Neuronal stem cell (in vitro differentiated cells): ENCODE measurements around the gene GAN.

Experiments used
- DNase-seq: peaks from one replicate; pipeline ENCODE4 v3.0.0-alpha.2; 2013; ENCODE audit warnings: low spot score
- H2AFZ ChIP-seq: one replicate; pipeline ENCODE4 v1.6.1; 2013; ENCODE audit warnings: mild to moderate bottlenecking, low read length, inconsistent platforms
- H2AK5ac ChIP-seq: 2 replicates; pipeline ENCODE4 v1.6.1; 2013; ENCODE audit warnings: low read depth, mild to moderate bottlenecking, inconsistent platforms, low read length, moderate library complexity, mixed read lengths
- H2BK120ac ChIP-seq: 2 replicates; pipeline ENCODE4 v1.6.1; 2013; ENCODE audit warnings: low read depth, mild to moderate bottlenecking, inconsistent platforms, low read length, moderate library complexity, mixed read lengths
- H2BK12ac ChIP-seq: one replicate; pipeline ENCODE4 v1.6.1; 2013; ENCODE audit warnings: low read length, inconsistent platforms
- H2BK15ac ChIP-seq: 2 replicates; pipeline ENCODE4 v1.6.1; 2013; ENCODE audit warnings: mild to moderate bottlenecking, low read length, inconsistent platforms, mixed read lengths
- H2BK5ac ChIP-seq: one replicate; pipeline ENCODE4 v1.6.1; 2013; ENCODE audit warnings: inconsistent platforms, mild to moderate bottlenecking, low read length, moderate library complexity
- H3K14ac ChIP-seq: one replicate; pipeline ENCODE4 v1.6.1; 2013; ENCODE audit warnings: low read length, inconsistent platforms
- H3K18ac ChIP-seq: 2 replicates; pipeline ENCODE4 v1.6.1; 2013; ENCODE audit warnings: low read length, inconsistent platforms
- H3K23ac ChIP-seq: 2 replicates; pipeline ENCODE4 v1.6.1; 2013; ENCODE audit warnings: low read depth, mild to moderate bottlenecking, mixed read lengths, low read length, inconsistent platforms; ENCODE audit not compliant: poor library complexity
- H3K27ac ChIP-seq: replicated peaks from 3 replicates; pipeline ENCODE4 v1.5.1; 2013; ENCODE audit warnings: low read length, inconsistent platforms
- H3K27me3 ChIP-seq, 3 experiments: 2 replicates each; pipeline ENCODE4 v1.6.1; 2013; ENCODE audit warnings: low read length in 3 of 3, mild to moderate bottlenecking in 2 of 3, inconsistent platforms in 1 of 3, low read depth in 1 of 3, mixed read lengths in 1 of 3, moderate library complexity in 1 of 3; ENCODE audit not compliant: control insufficient read depth in 3 of 3, insufficient read depth in 3 of 3
- H3K36me3 ChIP-seq, 2 donors: replicated peaks in 1 of 2; 2 replicates each; pipeline ENCODE4 v1.6.1; 2013; ENCODE audit warnings: low read length in 2 of 2; ENCODE audit not compliant: control insufficient read depth in 2 of 2, insufficient read depth in 2 of 2
- H3K4ac ChIP-seq: 2 replicates; pipeline ENCODE4 v1.6.1; 2013; ENCODE audit warnings: inconsistent platforms, mild to moderate bottlenecking, low read length, moderate library complexity
- H3K4me1 ChIP-seq, 2 donors: 1 replicate in 1 of 2; 2 replicates in 1 of 2; pipeline ENCODE4 v1.6.1; 2013; ENCODE audit warnings: low read length in 2 of 2, low read depth in 1 of 2; ENCODE audit not compliant: control insufficient read depth in 2 of 2, insufficient read depth in 1 of 2
- H3K4me2 ChIP-seq: one replicate; pipeline ENCODE4 v1.6.1; 2013; ENCODE audit warnings: mild to moderate bottlenecking, low read length, inconsistent platforms; ENCODE audit not compliant: insufficient read depth, poor library complexity, severe bottlenecking
- H3K4me3 ChIP-seq, 2 donors: 2 replicates each; pipeline ENCODE4 v1.5.1; 2013; ENCODE audit warnings: low read length in 2 of 2, mild to moderate bottlenecking in 2 of 2, inconsistent platforms in 1 of 2, moderate library complexity in 1 of 2
- H3K79me1 ChIP-seq: one replicate; pipeline ENCODE4 v1.6.1; 2013; ENCODE audit warnings: low read depth, mild to moderate bottlenecking, inconsistent platforms, low read length, moderate library complexity
- H3K9ac ChIP-seq: one replicate; pipeline ENCODE4 v1.6.1; 2013; ENCODE audit warnings: mild to moderate bottlenecking, low read depth, low read length, inconsistent platforms; ENCODE audit not compliant: poor library complexity
- H3K9me3 ChIP-seq, 2 donors: replicated peaks in 1 of 2; 2 replicates each; pipeline versions ENCODE3 to v1.6.1; 2013; ENCODE audit warnings: low read length in 2 of 2, mild to moderate bottlenecking in 2 of 2, inconsistent platforms in 1 of 2, low read depth in 1 of 2, mixed read lengths in 1 of 2, moderate library complexity in 1 of 2; ENCODE audit not compliant: control insufficient read depth in 2 of 2, insufficient read depth in 1 of 2
- H4K8ac ChIP-seq: one replicate; pipeline ENCODE4 v1.6.1; 2013; ENCODE audit warnings: low read depth, mild to moderate bottlenecking, inconsistent platforms, low read length, moderate library complexity
- H4K91ac ChIP-seq: one replicate; pipeline ENCODE4 v1.6.1; 2013; ENCODE audit warnings: low read length, low read depth, mild to moderate bottlenecking, inconsistent platforms; ENCODE audit not compliant: poor library complexity
- WGBS, 2 donors: extraction: QIAGEN DNeasy Blood & Tissue Kit; methylation state at CpG; one replicate each; pipeline ENCODE4 v1.1.7; 2013; ENCODE audit warnings: missing lambda C conversion rate in 2 of 2, mixed read lengths in 1 of 2; ENCODE audit not compliant: insufficient read length in 2 of 2, insufficient replicate concordance in 1 of 2; ENCODE audit errors: extremely low coverage in 2 of 2; 5-methylcytosine and 5-hydroxymethylcytosine counted together

GAN gene

DNA sequence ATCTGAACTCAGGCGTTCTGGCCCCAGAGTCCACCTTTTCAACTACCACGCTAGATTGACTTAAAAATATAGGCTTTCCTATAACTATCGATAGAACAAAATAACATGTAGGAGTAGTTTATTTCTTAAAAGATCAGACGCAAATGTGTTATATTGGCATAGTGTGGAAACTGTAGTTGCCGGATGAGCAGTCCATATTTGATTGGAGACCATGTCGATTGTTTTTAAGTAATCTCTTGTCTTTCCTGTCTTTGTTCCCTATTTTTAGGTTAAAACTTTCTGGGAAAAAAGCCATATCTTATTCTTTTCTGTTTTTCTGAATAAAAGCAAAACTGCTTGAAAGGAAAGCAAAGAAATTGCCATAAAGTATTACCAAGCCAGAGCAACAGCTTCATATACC, 53.1 kb downstream of the GAN start:
- no peak overlapping the region for H2BK12ac ChIP-seq
- no peaks in the 10 kb centered on the region for H3K4me1 ChIP-seq
- H3K9me3 ChIP-seq = no peaks in the 10 kb centered on the region
- no peak overlapping the region for H2BK120ac ChIP-seq
- no peak overlapping the region for H3K9ac ChIP-seq
- no peaks in the 10 kb centered on the region for H3K27me3 ChIP-seq
- no CpG with 5 or more reads among the region's 6 CpGs for WGBS, 2 donors
- H3K18ac ChIP-seq = no peak overlapping the region
- no peak overlapping the region for H3K4ac ChIP-seq
- no peak overlapping the region for H2AK5ac ChIP-seq
- no peak overlapping the region for H2BK5ac ChIP-seq
- no peak overlapping the region for H4K8ac ChIP-seq
- H3K4me3 ChIP-seq = no peak overlapping the region
- H4K91ac ChIP-seq = no peak overlapping the region
- H3K14ac ChIP-seq = no peak overlapping the region
- peaks cover 14 to 74% of the 10 kb centered on the region in 2 donors for H3K36me3 ChIP-seq
- no peak overlapping the region for H2BK15ac ChIP-seq
- no peak overlapping the region for H3K27ac ChIP-seq
- no peak for DNase-seq
- H3K23ac ChIP-seq = no peak overlapping the region
- no peak overlapping the region for H2AFZ ChIP-seq
- H3K4me2 ChIP-seq = no peak overlapping the region
- no peaks in the 10 kb centered on the region for H3K79me1 ChIP-seq

DNA sequence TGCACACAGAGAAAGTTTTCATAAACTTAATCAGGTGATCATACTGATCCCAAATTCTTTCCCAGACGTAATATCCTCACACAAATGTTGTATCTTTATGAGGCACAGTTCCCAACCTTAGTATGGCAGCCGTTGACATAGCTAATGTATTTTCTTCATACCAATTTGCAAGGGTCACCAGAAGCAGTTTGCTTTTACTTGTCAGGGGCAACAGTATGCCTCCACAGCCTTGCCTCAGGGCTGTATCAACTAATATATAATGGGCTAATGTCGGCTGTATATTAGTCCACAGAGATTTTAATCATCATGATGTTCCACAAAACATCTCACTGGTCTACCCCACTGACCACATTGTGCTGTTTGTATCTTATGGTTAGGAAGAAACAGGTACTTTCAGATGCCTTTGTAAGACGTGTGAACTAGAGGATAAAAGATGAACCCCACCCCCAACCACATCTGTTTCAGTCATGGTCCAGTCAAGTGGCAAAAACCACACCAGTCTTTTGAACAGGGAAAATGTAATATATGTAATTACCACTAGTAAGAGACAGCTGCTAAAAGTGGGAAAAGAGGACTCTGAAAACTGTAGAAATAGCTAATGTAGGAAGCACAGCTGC, 55.2 kb downstream of the GAN start:
- Histone ChIP-seq H3K9me3 (no peaks in the 10 kb centered on the region), H3K18ac (no peak overlapping the region), H2AK5ac (no peak overlapping the region), H3K4me2 (no peak overlapping the region), H4K8ac (no peak overlapping the region), H2BK5ac (no peak overlapping the region), H3K23ac (no peak overlapping the region), H3K9ac (no peak overlapping the region), H2AFZ (no peak overlapping the region), H3K4me1 (peaks cover 0 to 2% of the 10 kb centered on the region in 2 donors), H3K4me3 (no peak overlapping the region), H3K36me3 (peaks cover 8 to 64% of the 10 kb centered on the region in 2 donors), H3K27me3 (no peaks in the 10 kb centered on the region), H3K14ac (no peak overlapping the region), H3K27ac (no peak overlapping the region), H2BK120ac (no peak overlapping the region), H2BK15ac (no peak overlapping the region), H4K91ac (no peak overlapping the region), H3K79me1 (no peaks in the 10 kb centered on the region), H3K4ac (no peak overlapping the region), H2BK12ac (no peak overlapping the region)
- WGBS, 2 donors = no CpG with 5 or more reads among the region's 4 CpGs
- no peak for DNase-seq

DNA sequence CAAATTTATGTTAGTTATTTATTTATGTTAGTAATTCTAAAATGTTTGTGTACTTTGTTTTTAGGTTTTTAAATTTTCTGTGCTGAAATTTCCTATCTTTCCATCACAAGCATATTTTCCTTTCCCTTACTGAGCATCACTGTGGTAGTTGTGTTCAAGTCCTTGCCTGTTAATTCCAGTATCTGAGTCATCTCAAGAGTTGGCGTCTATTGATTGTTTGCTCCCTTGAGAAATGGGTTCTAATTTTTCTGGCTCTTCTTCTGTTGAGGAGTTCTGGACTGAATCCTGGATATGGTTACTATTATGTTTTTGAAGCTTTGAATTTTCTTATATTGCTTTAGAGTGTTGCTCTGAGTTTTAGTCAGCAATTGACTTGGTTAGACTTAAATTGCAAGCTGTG, 56.3 kb downstream of the GAN start:
- H2BK15ac ChIP-seq = no peak overlapping the region
- no peak for DNase-seq
- H3K36me3 ChIP-seq = peaks cover 4 to 62% of the 10 kb centered on the region in 2 donors
- no peak overlapping the region for H3K4me2 ChIP-seq
- no peak overlapping the region for H2BK12ac ChIP-seq
- no peak overlapping the region for H4K91ac ChIP-seq
- no peak overlapping the region for H3K23ac ChIP-seq
- no peak overlapping the region for H3K14ac ChIP-seq
- H3K27me3 ChIP-seq = no peaks in the 10 kb centered on the region
- H3K9me3 ChIP-seq = no peaks in the 10 kb centered on the region
- no peak overlapping the region for H3K4ac ChIP-seq
- H2BK120ac ChIP-seq = no peak overlapping the region
- H3K79me1 ChIP-seq = no peaks in the 10 kb centered on the region
- H2AFZ ChIP-seq = no peak overlapping the region
- H3K4me1 ChIP-seq = peaks cover 0 to 2% of the 10 kb centered on the region in 2 donors
- H3K9ac ChIP-seq = no peak overlapping the region
- no peak overlapping the region for H2AK5ac ChIP-seq
- no peak overlapping the region for H3K4me3 ChIP-seq
- WGBS, 2 donors = no CpG with 5 or more reads among the region's 1 CpG
- H3K27ac ChIP-seq = no peak overlapping the region
- no peak overlapping the region for H4K8ac ChIP-seq
- no peak overlapping the region for H3K18ac ChIP-seq
- H2BK5ac ChIP-seq = no peak overlapping the region

DNA sequence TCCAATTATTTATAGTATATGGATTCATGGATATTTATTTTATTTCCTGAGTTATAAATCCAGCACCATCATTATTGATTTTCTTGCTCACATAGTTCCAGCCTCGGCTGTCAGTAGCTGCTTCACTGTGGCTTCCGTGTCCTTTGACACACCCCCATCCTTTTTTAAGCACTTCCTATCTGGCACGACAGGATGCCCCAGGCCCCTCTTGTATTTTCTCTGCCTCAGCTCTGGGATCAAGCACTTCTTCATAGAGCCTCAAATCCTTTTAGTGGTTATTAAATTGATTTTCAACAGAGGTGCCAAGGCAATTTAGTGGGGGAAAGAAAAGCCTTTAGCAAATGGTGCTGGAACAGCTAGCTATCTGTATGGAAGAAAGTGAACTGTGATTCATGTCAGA, 59.8 kb downstream of the GAN start:
- Histone ChIP-seq H3K36me3 (peaks cover 8 to 70% of the 10 kb centered on the region in 2 donors), H3K9ac (no peak overlapping the region), H2BK120ac (no peak overlapping the region), H2BK15ac (no peak overlapping the region), H2BK12ac (no peak overlapping the region), H4K91ac (no peak overlapping the region), H4K8ac (no peak overlapping the region), H3K79me1 (no peaks in the 10 kb centered on the region), H3K27ac (no peak overlapping the region), H3K27me3 (no peaks in the 10 kb centered on the region), H2BK5ac (no peak overlapping the region), H3K4me1 (peaks cover 0 to 2% of the 10 kb centered on the region in 2 donors), H3K4me2 (no peak overlapping the region), H3K23ac (no peak overlapping the region), H3K4me3 (no peak overlapping the region), H3K9me3 (no peaks in the 10 kb centered on the region), H3K18ac (no peak overlapping the region), H2AFZ (no peak overlapping the region), H3K14ac (no peak overlapping the region), H3K4ac (no peak overlapping the region), H2AK5ac (no peak overlapping the region)
- no peak for DNase-seq
- WGBS, 2 donors = no CpG with 5 or more reads among the region's 3 CpGs
